ENCODE data around the gene SMPD3. TPM values are rescaled to one million over a fixed set of nuclear protein-coding genes. Genes with fewer than 3 reads are reported as not detected.

Gene SMPD3
- total RNA-seq (2021; fragmentation: NEBNext Ultra II Directional; extraction: Animal tissue kit (Norgen Biotek cat#: 25700)) (1.1 and 1.3 TPM in 2 replicates), polyA plus RNA-seq (2011; rRNA removed) (0.39 and 0.55 TPM in 2 replicates), polyA minus RNA-seq (2011; rRNA and poly(A)+ RNA removed) (0.12 and 0.66 TPM in 2 replicates)
- polyA plus RNA-seq (2011; cell fraction: cytosol; rRNA removed), result 0.39 TPM
- polyA plus RNA-seq (2011; cell fraction: nucleus; rRNA removed), result 1.3 TPM
- 1.2 to 1.8 TPM (median 1.7 TPM) in 4 replicates for polyA plus RNA-seq (2012, experiment 1 of 2)
- 0.35 TPM for polyA plus RNA-seq (2012, experiment 2 of 2)
- 0.39 TPM for polyA plus RNA-seq (2013, experiment 1 of 2)
- 0.46 TPM for polyA plus RNA-seq (2013, experiment 2 of 2)
- polyA minus RNA-seq (2011; cell fraction: cytosol; rRNA and poly(A)+ RNA removed), result 1.6 TPM
- 1.1 TPM for polyA minus RNA-seq (2011; cell fraction: nucleus; rRNA and poly(A)+ RNA removed)
- long read RNA-seq, experiment 1, full-length matches to known transcripts, result 1 of 3 reads
- long read RNA-seq, experiment 1, partial matches to known transcripts, result 1 of 3 reads
- long read RNA-seq, experiment 1, other reads (novel, unspliced or antisense), result 1 of 3 reads
- long read RNA-seq, experiment 2, result 0 reads

- no peak within 1 kb of the TSS for H2AK5ac ChIP-seq (ENCODE audit: low read depth, low read length)
- H3K4me3 ChIP-seq (ENCODE audit: extremely low read depth in 1 of 4, insufficient read depth in 2 of 4, low read depth in 3 of 4, low read length in 4 of 4), result peak within 1 kb of the TSS; percentile 53 to 70 (median 62); a peak in 7 of 8 replicates
- ChIA-PET POLR2A (ENCODE audit: partially characterized antibody) (interaction anchor here (1.0 kb wide), 1 partner anchor 739 kb away, joined by 3 read pairs; the partner anchor contains the start of gene SNTB2), CTCF (ENCODE audit: partially characterized antibody) (interaction anchor here (1.0 to 16.6 kb wide), 6 partner anchors 35 to 89 kb away, joined by 3 to 153 read pairs (median 3); no protein-coding TSS in a partner anchor)
- no peak within 1 kb of the TSS for H3K18ac ChIP-seq (ENCODE audit: extremely low read depth, low read length)
- no peaks in the 10 kb centered on the region for H3K9me3 ChIP-seq (ENCODE audit: insufficient read depth in 2 of 2, low read depth in 1 of 2, low read length in 1 of 2)
- no peak within 1 kb of the TSS for H3K23ac ChIP-seq (ENCODE audit: insufficient read length)
- no peak within 1 kb of the TSS for H3K56ac ChIP-seq (replicated peaks; ENCODE audit: insufficient read length, low read depth, low read length)
- peak within 1 kb of the TSS; percentile 83 to 87 for H3K4me2 ChIP-seq (ENCODE audit: insufficient read depth in 1 of 2, low read depth in 2 of 2, low read length in 2 of 2)
- H3K9ac ChIP-seq (replicated peaks in 1 of 4; ENCODE audit: extremely low read depth in 1 of 4, low read depth in 3 of 4, low read length in 3 of 4), result peak within 1 kb of the TSS in 1 of 4 experiments; percentile 46; a peak in 3 of 7 replicates
- H2BK20ac ChIP-seq (ENCODE audit: low read length), result no peak within 1 kb of the TSS
- 0 out of 2 replicates have a peak within 1 kb of the TSS, but pooled peaks have one; percentile 18 for H2AFZ ChIP-seq (ENCODE audit: low read length)
- DNase-seq (ENCODE audit: low read depth in 1 of 2, low spot score in 2 of 2), result peak; percentile 99
- H2BK120ac ChIP-seq (replicated peaks; ENCODE audit: low read depth, low read length), result no peak within 1 kb of the TSS
- no peak within 1 kb of the TSS for H3K4ac ChIP-seq (replicated peaks; ENCODE audit: insufficient read length, low read depth, low read length)
- FAIRE-seq, result peak; percentile 86
- peaks cover 16 to 26% (median 23%) of the 10 kb centered on the region in 4 experiments for H3K27me3 ChIP-seq (replicated peaks in 1 of 4; ENCODE audit: control insufficient read depth in 3 of 4, extremely low read depth in 1 of 4, insufficient read depth in 3 of 4, low read length in 3 of 4)
- 2% methylated on average over 47 of the region's 59 CpGs; no CpG with 5 or more reads in 1 of the 2 experiments for WGBS, 2 experiments (ENCODE audit: extremely low coverage in 1 of 2, insufficient coverage in 1 of 2, insufficient read length in 1 of 2, insufficient replicate concordance in 2 of 2, low coverage in 1 of 2, low lambda C conversion rate in 2 of 2, missing lambda C conversion rate in 1 of 2)
- H4K20me1 ChIP-seq (replicated peaks in 1 of 2; ENCODE audit: control insufficient read depth in 1 of 2, insufficient read depth in 2 of 2, low read length in 2 of 2), result peaks cover 0 to 3% of the 10 kb centered on the region in 2 experiments
- no peaks in the 10 kb centered on the region for H3K36me3 ChIP-seq (ENCODE audit: control insufficient read depth in 2 of 4, insufficient read depth in 4 of 4, low read length in 3 of 4)
- H4K91ac ChIP-seq (replicated peaks; ENCODE audit: insufficient read length, low read length), result no peak within 1 kb of the TSS
- no peak within 1 kb of the TSS for H3K27ac ChIP-seq (ENCODE audit: low read depth, low read length)
- H4K5ac ChIP-seq (ENCODE audit: insufficient read length, low read depth, low read length), result no peak within 1 kb of the TSS
- no peaks in the 10 kb centered on the region for H3K79me1 ChIP-seq (ENCODE audit: low read depth, low read length)
- H4K8ac ChIP-seq (ENCODE audit: extremely low read depth, insufficient read depth, low read length), result no peak within 1 kb of the TSS
- H3K79me2 ChIP-seq (ENCODE audit: control insufficient read depth in 1 of 2, insufficient read depth in 2 of 2, low read length in 2 of 2), result no peaks in the 10 kb centered on the region
- no peak within 1 kb of the TSS for H3K14ac ChIP-seq (ENCODE audit: insufficient read length)
- H2BK5ac ChIP-seq (ENCODE audit: low read depth, low read length), result no peak within 1 kb of the TSS
- H2BK12ac ChIP-seq (ENCODE audit: low read depth, low read length), result no peak within 1 kb of the TSS
- H3K4me1 ChIP-seq (replicated peaks in 1 of 4; ENCODE audit: control insufficient read depth in 3 of 4, insufficient read depth in 4 of 4, low read length in 3 of 4), result peaks cover 0 to 12% (median 10%) of the 10 kb centered on the region in 4 experiments; a peak in 5 of 7 replicates
- H3K23me2 ChIP-seq (ENCODE audit: low read depth, low read length), result peaks cover 13% of the 10 kb centered on the region
- H2BK15ac ChIP-seq (ENCODE audit: low read length), result no peak within 1 kb of the TSS
- TF ChIP-seq KDM4A (IDR thresholded peaks at IDR 0.05; ENCODE audit: low read depth, low read length, severe bottlenecking) (peak; percentile 8), CEBPB (IDR thresholded peaks at IDR 0.05; ENCODE audit: low read depth, low read length) (no peak), JUND (IDR thresholded peaks at IDR 0.05; ENCODE audit: low read length) (peak; percentile 3; the same call in 1 of the 2 replicates), ATF3 (IDR thresholded peaks at IDR 0.05; ENCODE audit: insufficient read depth, low read depth, low read length) (peak; percentile 55; the same call in 1 of the 2 replicates), CHD2 (IDR thresholded peaks at IDR 0.05; ENCODE audit: low read length) (no peak), SIX5 (IDR thresholded peaks at IDR 0.05; ENCODE audit: low read depth, low read length) (peak; percentile 97), ASH2L (IDR thresholded peaks at IDR 0.05; ENCODE audit: low read length) (no peak), HDAC2 (IDR thresholded peaks at IDR 0.05; ENCODE audit: borderline replicate concordance in 1 of 2, low read depth in 2 of 2, low read length in 2 of 2) (no peak), MAX (IDR thresholded peaks at IDR 0.05) (peak; percentile 9; the same call in 1 of the 2 replicates)
Measured at GRCh38 chr16:68448360-68448970, at the start of gene SMPD3. Gene SMPD3 (minus strand): TSS chr16:68448508. CDS start chr16:68372181, 76,327 bp downstream.
